PC-3 (cell line): ENCODE results near the gene CAPSL.

Experiments
- EZH2 ChIP-seq: fragments of 300-600 bp; sonication (generic); IDR thresholded peaks from one replicate; pipeline ENCODE4 v1.6.1; 2017; ENCODE audit warnings: antibody characterized with exemption, mild to moderate bottlenecking, low read length; ENCODE audit not compliant: unreplicated experiment
- EZH2phosphoT487 ChIP-seq: fragments of 300-600 bp; sonication (generic); IDR thresholded peaks from 2 replicates; pipeline ENCODE4 v1.6.1; 2018; ENCODE audit warnings: mild to moderate bottlenecking, antibody characterized with exemption, low read length, borderline replicate concordance
- TF ChIP-seq, protein P1 (sequence below): fragments of 300-600 bp; sonication (generic); conservative IDR thresholded peaks from 2 replicates; pipeline ENCODE4 v1.5.1; 2017; ENCODE audit warnings: antibody characterized with exemption, low read depth, mild to moderate bottlenecking, low read length

DNA sequence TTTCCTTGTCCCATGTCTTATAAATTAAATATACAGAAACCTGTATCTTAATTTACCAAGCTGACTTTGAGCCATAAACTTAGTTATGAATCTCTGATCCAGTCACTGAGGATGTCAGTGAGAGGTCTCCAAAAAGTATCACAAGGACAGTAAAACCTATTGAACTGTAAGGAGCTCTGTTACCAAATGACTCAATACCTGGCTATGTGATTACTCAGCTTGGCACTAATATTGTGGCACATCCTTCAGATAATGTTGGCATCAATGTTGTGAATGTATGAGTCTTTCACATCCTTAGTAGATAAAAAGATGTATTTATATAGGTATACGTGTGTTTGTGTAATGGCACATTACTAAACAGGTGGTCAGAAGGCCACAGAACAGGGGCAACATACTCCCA, 18.0 kb upstream of the CAPSL start:
- TF ChIP-seq EZH2 = no peak
- TF ChIP-seq, protein P1, sequence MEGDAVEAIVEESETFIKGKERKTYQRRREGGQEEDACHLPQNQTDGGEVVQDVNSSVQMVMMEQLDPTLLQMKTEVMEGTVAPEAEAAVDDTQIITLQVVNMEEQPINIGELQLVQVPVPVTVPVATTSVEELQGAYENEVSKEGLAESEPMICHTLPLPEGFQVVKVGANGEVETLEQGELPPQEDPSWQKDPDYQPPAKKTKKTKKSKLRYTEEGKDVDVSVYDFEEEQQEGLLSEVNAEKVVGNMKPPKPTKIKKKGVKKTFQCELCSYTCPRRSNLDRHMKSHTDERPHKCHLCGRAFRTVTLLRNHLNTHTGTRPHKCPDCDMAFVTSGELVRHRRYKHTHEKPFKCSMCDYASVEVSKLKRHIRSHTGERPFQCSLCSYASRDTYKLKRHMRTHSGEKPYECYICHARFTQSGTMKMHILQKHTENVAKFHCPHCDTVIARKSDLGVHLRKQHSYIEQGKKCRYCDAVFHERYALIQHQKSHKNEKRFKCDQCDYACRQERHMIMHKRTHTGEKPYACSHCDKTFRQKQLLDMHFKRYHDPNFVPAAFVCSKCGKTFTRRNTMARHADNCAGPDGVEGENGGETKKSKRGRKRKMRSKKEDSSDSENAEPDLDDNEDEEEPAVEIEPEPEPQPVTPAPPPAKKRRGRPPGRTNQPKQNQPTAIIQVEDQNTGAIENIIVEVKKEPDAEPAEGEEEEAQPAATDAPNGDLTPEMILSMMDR = no peak
- no peak for TF ChIP-seq EZH2phosphoT487
